NT2/D1 (cell line): ENCODE measurements around the gene PAQR6.

Experiments used
- SUZ12 ChIP-seq: IDR thresholded peaks from 2 replicates; pipeline ENCODE4 v1.6.1; 2011; ENCODE audit not compliant: insufficient read length, insufficient read depth; ENCODE audit errors: extremely low read depth
- YY1 ChIP-seq: IDR thresholded peaks from 2 replicates; pipeline ENCODE4 v1.6.1; 2011; ENCODE audit not compliant: insufficient read length, insufficient read depth

GRCh38 chr1:156203331-156203730, 44.5 kb downstream of the PAQR6 start:
- TF ChIP-seq YY1 (no peak), SUZ12 (no peak)
